ENCODE results near the gene ARSG. TPM values are rescaled to one million over a fixed set of nuclear protein-coding genes. Genes with fewer than 3 reads are reported as not detected.

The ARSG gene
- total RNA-seq, 1 donor = 1.1 TPM

- DNase-seq (ENCODE audit: low read depth in 2 of 3, low spot score in 2 of 3) = no peak
These were observed 152.7 kb downstream of the ARSG start for GRCh38 chr17:68443972-68444464.

- no peak for DNase-seq (ENCODE audit: low read depth in 2 of 3, low spot score in 2 of 3)
These were observed 154.4 kb downstream of the ARSG start for GRCh38 chr17:68445671-68446070.

GRCh38 chr17:68446626-68447041 is 155.3 kb downstream of the ARSG start:
- no peak for DNase-seq (ENCODE audit: low read depth in 2 of 3, low spot score in 2 of 3)

- no peak for DNase-seq (ENCODE audit: low read depth in 2 of 3, low spot score in 2 of 3)
These were observed 157.9 kb downstream of the ARSG start for GRCh38 chr17:68449021-68449739.

GRCh38 chr17:68450391-68450790 is 159.1 kb downstream of the ARSG start:
- DNase-seq (ENCODE audit: low read depth in 2 of 3, low spot score in 2 of 3) = no peak

- no peak for DNase-seq (ENCODE audit: low read depth in 2 of 3, low spot score in 2 of 3)
These were observed 159.5 kb downstream of the ARSG start for GRCh38 chr17:68450801-68451200.

GRCh38 chr17:68451670-68452354 is 160.5 kb downstream of the ARSG start:
- DNase-seq (ENCODE audit: low read depth in 2 of 3, low spot score in 2 of 3) = no peak

- DNase-seq (ENCODE audit: low read depth in 2 of 3, low spot score in 2 of 3) = no peak
These were observed 161.5 kb downstream of the ARSG start for GRCh38 chr17:68452724-68453290.

GRCh38 chr17:68453991-68454665 is 162.8 kb downstream of the ARSG start:
- no peak for DNase-seq (ENCODE audit: low read depth in 2 of 3, low spot score in 2 of 3)

- DNase-seq (ENCODE audit: low read depth in 2 of 3, low spot score in 2 of 3) = no peak
These were observed 164.6 kb downstream of the ARSG start for GRCh38 chr17:68455901-68456338.

GRCh38 chr17:68456339-68457167 is 165.3 kb downstream of the ARSG start:
- DNase-seq (ENCODE audit: low read depth in 2 of 3, low spot score in 2 of 3) = no peak

GRCh38 chr17:68457168-68457538 is 165.9 kb downstream of the ARSG start, which contains the start of gene WIPI1:
TSS of gene WIPI1 (minus strand) at chr17:68457496. CDS start at chr17:68457421, 75 bp downstream.
- peak in 1 of 3 donors; percentile 69 for DNase-seq (ENCODE audit: low read depth in 2 of 3, low spot score in 2 of 3)

- DNase-seq (ENCODE audit: low read depth in 2 of 3, low spot score in 2 of 3) = peak; percentile 90 to 98 (median 97)
These were observed 166.4 kb downstream of the ARSG start for GRCh38 chr17:68457539-68458259.

GRCh38 chr17:68458260-68459036 is 167.2 kb downstream of the ARSG start:
- no peak for DNase-seq (ENCODE audit: low read depth in 2 of 3, low spot score in 2 of 3)

GRCh38 chr17:68459037-68459639 is 167.8 kb downstream of the ARSG start:
- no peak for DNase-seq (ENCODE audit: low read depth in 2 of 3, low spot score in 2 of 3)

- no peak for DNase-seq (ENCODE audit: low read depth in 2 of 3, low spot score in 2 of 3)
These were observed 168.9 kb downstream of the ARSG start for GRCh38 chr17:68460146-68460545.

GRCh38 chr17:68460715-68461114 is 169.4 kb downstream of the ARSG start:
- DNase-seq (ENCODE audit: low read depth in 2 of 3, low spot score in 2 of 3) = no peak

- no peak for DNase-seq (ENCODE audit: low read depth in 2 of 3, low spot score in 2 of 3)
These were observed 169.8 kb downstream of the ARSG start for GRCh38 chr17:68461122-68461539.

Measured in hematopoietic multipotent progenitor cell (in vitro differentiated cells).